ENCODE measurements around the gene KDM5B. TPM values are rescaled to one million over a fixed set of nuclear protein-coding genes. Genes with fewer than 3 reads are reported as not detected.

The KDM5B gene
- total RNA-seq, 6 experiments from 2014 or later = 12.0 to 22.6 (median 16.1) TPM

- DNase-seq (no peak), ATAC-seq (no peak)
- H3K4me3 ChIP-seq = no peak overlapping the region
- H3K9me3 ChIP-seq = no peaks in the 10 kb centered on the region
- no peak for TF ChIP-seq CTCF (IDR thresholded peaks at IDR 0.05)
- no peak for TF ChIP-seq POLR2A (IDR thresholded peaks at IDR 0.05)
- no peaks in the 10 kb centered on the region for H3K27me3 ChIP-seq
- no peaks in the 10 kb centered on the region for H3K4me1 ChIP-seq
- WGBS (ENCODE audit: insufficient coverage, low coverage, low lambda C conversion rate, missing lambda C conversion rate) = 24% methylated on average over 5 of the region's 8 CpGs
- H3K27ac ChIP-seq = no peak overlapping the region
- H3K36me3 ChIP-seq = no peaks in the 10 kb centered on the region
- intact Hi-C loops (cut with DNase I) = no loop called here
Measured at GRCh38 chr1:202698276-202698675, 109.9 kb downstream of the KDM5B start.

- 46% methylated on average over 2 of the region's 6 CpGs for WGBS (ENCODE audit: insufficient coverage, low coverage, low lambda C conversion rate, missing lambda C conversion rate)
- H3K27ac ChIP-seq = no peak overlapping the region
- peak in 1 of 3 donors; percentile 55 for DNase-seq
- TF ChIP-seq CTCF (IDR thresholded peaks at IDR 0.05) (no peak), POLR2A (IDR thresholded peaks at IDR 0.05) (no peak)
- no peaks in the 10 kb centered on the region for H3K4me1 ChIP-seq
- H3K36me3 ChIP-seq = no peaks in the 10 kb centered on the region
- ATAC-seq = peak; percentile 57 to 78 (median 66)
- no peaks in the 10 kb centered on the region for H3K27me3 ChIP-seq
- no peak overlapping the region for H3K4me3 ChIP-seq
- H3K9me3 ChIP-seq = no peaks in the 10 kb centered on the region
- intact Hi-C loops (cut with DNase I) = no loop called here
Measured at GRCh38 chr1:202697038-202697437, 111.2 kb downstream of the KDM5B start.

GRCh38 chr1:202694314-202694713, 113.9 kb downstream of the KDM5B start:
- intact Hi-C loops (cut with DNase I) = no loop called here
- H3K4me3 ChIP-seq = no peak overlapping the region
- no peaks in the 10 kb centered on the region for H3K27me3 ChIP-seq
- no peak for ATAC-seq
- no peaks in the 10 kb centered on the region for H3K4me1 ChIP-seq
- H3K27ac ChIP-seq = no peak overlapping the region
- no peak for DNase-seq
- H3K36me3 ChIP-seq = no peaks in the 10 kb centered on the region
- TF ChIP-seq POLR2A (IDR thresholded peaks at IDR 0.05) (no peak), CTCF (IDR thresholded peaks at IDR 0.05) (no peak)
- no peaks in the 10 kb centered on the region for H3K9me3 ChIP-seq
- WGBS (ENCODE audit: insufficient coverage, low coverage, low lambda C conversion rate, missing lambda C conversion rate) = 53% methylated on average over 5 of the region's 5 CpGs

GRCh38 chr1:202692959-202693555, 115.2 kb downstream of the KDM5B start:
- 42% methylated on average over 3 of the region's 3 CpGs for WGBS (ENCODE audit: insufficient coverage, low coverage, low lambda C conversion rate, missing lambda C conversion rate)

More at GRCh38 chr1:202692959-202693555, 115.2 kb downstream of the KDM5B start:
- peak; percentile 74 to 90 (median 84) for ATAC-seq
- peak in 2 of 3 donors; percentile 51 to 64 for DNase-seq
- no peaks in the 10 kb centered on the region for H3K27me3 ChIP-seq
- no peak overlapping the region for H3K4me3 ChIP-seq
- intact Hi-C loops (cut with DNase I) = no loop called here
- H3K9me3 ChIP-seq = no peaks in the 10 kb centered on the region
- H3K27ac ChIP-seq = no peak overlapping the region
- no peaks in the 10 kb centered on the region for H3K36me3 ChIP-seq
- H3K4me1 ChIP-seq = no peaks in the 10 kb centered on the region
- peak in 2 of 4 donors; percentile 19 to 25 for TF ChIP-seq CTCF (IDR thresholded peaks at IDR 0.05)
- no peak for TF ChIP-seq POLR2A (IDR thresholded peaks at IDR 0.05)
